Duodenal mucosa (tissue), 2 donors: ENCODE measurements around the gene C6.

Experiments
- H3K27ac ChIP-seq: one replicate; pipeline ENCODE4 v1.7.0; 2013; ENCODE audit warnings: low read depth, low read length
- H3K27me3 ChIP-seq, 2 donors: one replicate each; pipeline ENCODE4 v1.7.0; 2013; ENCODE audit warnings: low read length in 2 of 2, control low read depth in 1 of 2; ENCODE audit not compliant: insufficient read depth in 2 of 2, control insufficient read depth in 1 of 2
- H3K36me3 ChIP-seq, 2 donors: one replicate each; pipeline ENCODE4 v1.7.0; 2013; ENCODE audit warnings: low read length in 2 of 2, control low read depth in 1 of 2; ENCODE audit not compliant: insufficient read depth in 2 of 2, control insufficient read depth in 1 of 2
- H3K4me1 ChIP-seq, 2 donors: one replicate each; pipeline ENCODE4 v1.7.0; 2013; ENCODE audit warnings: low read length in 2 of 2, control low read depth in 1 of 2; ENCODE audit not compliant: insufficient read depth in 2 of 2, control insufficient read depth in 1 of 2
- H3K4me3 ChIP-seq, 2 donors: one replicate each; pipeline ENCODE4 v1.7.0; 2013; ENCODE audit warnings: low read length in 2 of 2, low read depth in 1 of 2
- H3K9ac ChIP-seq, 2 donors: one replicate each; pipeline ENCODE4 v1.7.0; 2013; ENCODE audit warnings: low read length in 2 of 2, low read depth in 1 of 2
- H3K9me3 ChIP-seq, 2 donors: one replicate each; pipeline ENCODE4 v1.7.0; 2013; ENCODE audit warnings: low read length in 2 of 2, control low read depth in 1 of 2; ENCODE audit not compliant: control insufficient read depth in 1 of 2

Gene C6

GRCh38 chr5:41102341-41102740 lies 111.0 kb downstream of the C6 start:
- Histone ChIP-seq H3K4me3 (no peak overlapping the region), H3K27me3 (no peaks in the 10 kb centered on the region)

GRCh38 chr5:41097642-41098041 lies 115.7 kb downstream of the C6 start:
- Histone ChIP-seq H3K27me3 (no peaks in the 10 kb centered on the region), H3K27ac (no peak overlapping the region), H3K36me3 (no peaks in the 10 kb centered on the region), H3K9me3 (no peaks in the 10 kb centered on the region), H3K4me3 (no peak overlapping the region), H3K9ac (no peak overlapping the region), H3K4me1 (no peaks in the 10 kb centered on the region)

More at GRCh38 chr5:41102341-41102740, 111.0 kb downstream of the C6 start:
- no peak overlapping the region for H3K9ac ChIP-seq
- no peaks in the 10 kb centered on the region for H3K9me3 ChIP-seq
- H3K4me1 ChIP-seq = no peaks in the 10 kb centered on the region
- no peak overlapping the region for H3K27ac ChIP-seq
- H3K36me3 ChIP-seq = no peaks in the 10 kb centered on the region

GRCh38 chr5:41095324-41096101 lies 117.8 kb downstream of the C6 start:
- H3K27me3 ChIP-seq = no peaks in the 10 kb centered on the region
- H3K4me3 ChIP-seq = no peak overlapping the region
- no peaks in the 10 kb centered on the region for H3K9me3 ChIP-seq
- no peak overlapping the region for H3K27ac ChIP-seq
- H3K9ac ChIP-seq = no peak overlapping the region
- no peaks in the 10 kb centered on the region for H3K36me3 ChIP-seq
- no peaks in the 10 kb centered on the region for H3K4me1 ChIP-seq

- Histone ChIP-seq H3K36me3 (no peaks in the 10 kb centered on the region), H3K27me3 (no peaks in the 10 kb centered on the region), H3K4me1 (no peaks in the 10 kb centered on the region), H3K9ac (no peak overlapping the region), H3K9me3 (no peaks in the 10 kb centered on the region), H3K4me3 (no peak overlapping the region), H3K27ac (no peak overlapping the region)
Observed at GRCh38 chr5:41094871-41095270, 118.5 kb downstream of the C6 start.

GRCh38 chr5:41093803-41094202 lies 119.5 kb downstream of the C6 start:
- no peak overlapping the region for H3K27ac ChIP-seq
- H3K4me1 ChIP-seq = no peaks in the 10 kb centered on the region
- H3K9ac ChIP-seq = no peak overlapping the region
- H3K36me3 ChIP-seq = no peaks in the 10 kb centered on the region
- no peak overlapping the region for H3K4me3 ChIP-seq
- no peaks in the 10 kb centered on the region for H3K9me3 ChIP-seq
- H3K27me3 ChIP-seq = no peaks in the 10 kb centered on the region
